Stimulated activated naive CD8-positive, alpha-beta T cell treated with anti-CD3 and anti-CD28 coated beads, Interleukin-15, Interleukin-2, amounts not matched to agents 100 ng/mL and 50 ng/mL, for 24 hours (primary cell): ENCODE results near the gene HM13.
"Not testable (repeated sequence)": the region's sequence is repeated elsewhere in the genome, so short reads cannot be mapped to it uniquely, and the experiment has no call there.

ENCODE experiments used
- H3K27ac Mint-ChIP-seq: one replicate; pipeline ENCODE4 v1.8.0; 2021; ENCODE audit warnings: mild to moderate bottlenecking, mixed read lengths
- H3K27me3 Mint-ChIP-seq: one replicate; pipeline ENCODE4 v1.8.0; 2021; ENCODE audit warnings: mixed read lengths
- H3K36me3 Mint-ChIP-seq: one replicate; pipeline ENCODE4 v1.8.0; 2021; ENCODE audit warnings: low read depth, mixed read lengths
- H3K4me1 Mint-ChIP-seq: one replicate; pipeline ENCODE4 v1.8.0; 2021; ENCODE audit warnings: low read depth, mixed read lengths
- H3K4me3 Mint-ChIP-seq: one replicate; pipeline ENCODE4 v1.8.0; 2021; ENCODE audit warnings: mild to moderate bottlenecking, mixed read lengths
- H3K9me3 Mint-ChIP-seq: one replicate; pipeline ENCODE4 v1.8.0; 2021; ENCODE audit warnings: mixed read lengths

HM13 gene

DNA sequence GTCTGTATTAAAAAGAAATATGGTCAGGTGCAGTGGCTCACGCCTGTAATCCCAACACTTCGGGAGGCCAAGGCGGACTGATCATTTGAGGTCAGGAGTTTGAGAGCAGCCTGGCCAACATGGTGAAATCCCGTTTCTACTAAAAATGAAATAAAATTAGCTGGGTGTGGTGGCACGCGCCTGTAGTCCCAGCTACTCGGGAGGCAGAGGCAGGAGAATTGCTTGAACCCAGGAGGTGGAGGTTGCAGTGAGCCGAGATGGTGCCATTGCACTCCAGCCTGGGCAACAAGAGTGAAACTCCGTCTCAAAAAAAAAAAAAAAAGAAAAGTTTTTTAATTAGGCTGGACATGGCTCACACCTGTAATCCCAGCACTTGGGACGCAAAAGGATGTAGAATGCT is 60.7 kb downstream of the HM13 start:
- not testable (repeated sequence) for H3K4me3 Mint-ChIP-seq, H3K9me3 Mint-ChIP-seq, H3K27ac Mint-ChIP-seq, H3K27me3 Mint-ChIP-seq, H3K36me3 Mint-ChIP-seq
- peaks cover 27% of the 10 kb centered on the region for H3K4me1 Mint-ChIP-seq

DNA sequence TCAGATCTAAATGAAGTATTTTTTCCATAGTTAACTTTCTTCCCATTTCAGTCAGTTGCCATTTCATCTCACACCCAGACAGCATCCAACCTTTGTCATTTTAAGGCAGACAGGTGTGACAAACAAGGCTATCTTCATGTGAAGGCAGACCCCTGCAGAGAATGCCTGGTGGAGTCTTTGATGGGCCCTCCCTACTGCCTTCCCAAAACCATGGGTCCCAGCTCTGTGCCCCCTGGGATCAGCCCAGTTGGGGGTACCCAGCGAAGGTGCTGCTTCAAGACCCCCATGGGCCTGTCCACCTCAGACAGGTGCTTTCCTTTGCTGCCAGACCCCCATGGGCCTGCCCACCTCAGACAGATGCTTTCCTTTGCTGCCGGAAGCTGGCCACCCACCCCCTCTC is 62.5 kb downstream of the HM13 start:
- Mint-ChIP-seq H3K27ac (no peak overlapping the region), H3K9me3 (no peaks in the 10 kb centered on the region), H3K4me3 (no peak overlapping the region), H3K4me1 (peaks cover 27% of the 10 kb centered on the region), H3K36me3 (no peaks in the 10 kb centered on the region), H3K27me3 (no peaks in the 10 kb centered on the region)

DNA sequence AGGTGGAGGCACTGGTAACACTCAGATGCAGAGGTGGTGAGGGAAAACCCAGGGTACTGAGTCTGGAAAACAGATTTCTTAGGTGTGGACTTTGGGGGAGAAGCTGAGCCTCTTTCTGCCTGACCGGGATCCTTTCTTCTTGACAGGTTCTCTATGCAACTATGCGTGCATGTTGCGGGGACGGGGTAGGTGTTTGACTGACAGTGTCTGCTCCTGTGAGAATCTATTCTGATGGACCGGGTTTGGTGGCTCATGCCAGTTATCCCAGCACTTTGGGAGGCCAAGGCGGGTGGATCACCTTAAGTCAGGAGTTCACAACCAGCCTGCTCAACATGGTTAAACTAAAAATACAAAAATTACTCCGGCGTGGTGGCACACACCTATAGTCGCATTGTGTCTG is 63.0 kb downstream of the HM13 start:
- no peaks in the 10 kb centered on the region for H3K9me3 Mint-ChIP-seq
- H3K36me3 Mint-ChIP-seq = no peaks in the 10 kb centered on the region
- no peak overlapping the region for H3K27ac Mint-ChIP-seq
- no peaks in the 10 kb centered on the region for H3K27me3 Mint-ChIP-seq
- no peak overlapping the region for H3K4me3 Mint-ChIP-seq
- peaks cover 23% of the 10 kb centered on the region for H3K4me1 Mint-ChIP-seq

DNA sequence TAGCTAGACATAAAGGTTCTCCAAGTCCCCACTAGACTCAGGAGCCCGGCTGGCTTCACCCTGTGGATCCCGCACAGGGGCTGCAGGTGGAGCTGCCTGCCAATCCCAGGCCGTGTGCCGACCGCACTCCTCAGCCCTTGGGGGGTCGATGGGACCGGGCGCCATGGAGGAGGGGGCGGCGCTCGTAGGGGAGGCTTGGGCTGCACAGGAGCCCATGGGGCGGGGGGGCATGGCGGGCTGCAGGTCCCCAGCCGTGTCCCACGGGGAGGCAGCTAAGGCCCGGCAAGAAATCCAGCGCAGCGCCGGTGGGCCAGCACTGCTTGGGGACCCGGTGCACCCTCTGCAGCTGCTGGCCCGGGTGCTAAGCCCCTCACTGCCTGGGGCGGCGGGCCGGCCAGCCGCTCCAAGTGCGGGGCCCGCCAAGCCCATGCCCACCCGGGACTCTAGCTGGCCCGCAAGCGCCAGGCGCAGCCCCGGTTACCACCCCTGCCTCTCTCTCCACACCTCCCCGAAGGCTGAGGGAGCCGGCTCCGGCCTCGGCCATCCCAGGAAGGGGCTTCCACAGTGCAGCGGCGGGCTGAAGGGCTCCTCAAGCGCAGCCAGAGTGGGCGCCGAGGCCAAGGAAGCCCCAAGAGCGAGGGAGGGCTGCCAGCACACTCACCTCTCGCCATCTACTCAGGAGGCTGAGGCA is 64.4 kb downstream of the HM13 start:
- no peaks in the 10 kb centered on the region for H3K36me3 Mint-ChIP-seq
- H3K27me3 Mint-ChIP-seq = no peaks in the 10 kb centered on the region
- no peaks in the 10 kb centered on the region for H3K9me3 Mint-ChIP-seq
- H3K4me3 Mint-ChIP-seq = no peak overlapping the region
- H3K4me1 Mint-ChIP-seq = peaks cover 13% of the 10 kb centered on the region
- H3K27ac Mint-ChIP-seq = no peak overlapping the region

DNA sequence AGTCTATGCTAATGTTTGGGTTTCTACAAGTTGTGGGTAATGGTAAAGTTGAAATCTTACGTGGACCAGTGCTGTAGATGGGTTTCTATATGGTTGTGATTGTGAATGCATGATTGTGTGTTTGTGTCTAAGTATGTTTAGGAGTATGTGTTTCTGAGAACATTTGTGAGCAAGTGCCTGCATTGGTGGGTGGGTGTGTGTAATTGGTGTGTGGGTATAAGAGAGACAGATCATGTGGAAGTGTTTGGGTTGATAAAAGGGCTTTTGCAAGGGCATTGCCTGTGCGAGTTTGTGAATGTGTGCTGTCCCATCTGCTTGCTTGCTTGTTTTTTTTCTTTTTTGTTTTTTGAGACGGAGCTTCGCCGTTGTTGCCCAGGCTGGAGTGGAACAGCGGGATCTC is 65.0 kb downstream of the HM13 start:
- Mint-ChIP-seq H3K4me1 (peaks cover 6% of the 10 kb centered on the region), H3K9me3 (no peaks in the 10 kb centered on the region)

DNA sequence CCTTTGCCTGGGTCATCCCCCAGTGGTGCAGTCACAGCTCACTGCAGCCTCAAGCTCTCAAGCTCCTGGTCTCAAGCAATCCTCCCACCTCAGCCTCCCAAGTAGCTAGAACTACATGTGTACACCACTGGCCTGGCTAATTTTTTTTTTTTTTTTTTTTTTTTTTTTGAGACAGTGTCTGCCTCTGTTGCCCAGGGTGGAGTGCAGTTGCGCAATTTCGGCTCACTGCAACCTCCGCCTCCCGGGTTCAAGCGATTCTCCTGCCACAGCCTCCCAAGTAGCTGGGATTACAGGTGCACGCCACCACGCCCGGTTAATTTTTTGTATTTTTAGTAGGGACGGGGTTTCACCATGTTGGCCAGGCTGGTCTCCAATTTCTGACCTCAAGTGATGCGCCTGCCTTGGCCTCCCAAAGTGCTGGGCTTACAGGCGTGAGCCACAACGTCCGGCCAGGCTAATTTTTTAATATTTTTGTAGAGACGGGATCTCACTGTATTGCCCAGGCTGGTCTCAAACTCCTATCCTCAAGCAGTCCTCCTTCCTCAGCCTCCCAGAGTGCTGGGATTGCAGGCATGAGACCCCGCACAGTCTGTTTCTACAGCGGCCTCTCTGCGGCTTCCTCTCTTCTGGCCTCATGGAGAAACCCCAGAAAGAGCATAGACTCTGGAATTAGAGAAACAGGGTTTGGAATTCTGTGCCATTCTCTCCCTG is 65.9 kb downstream of the HM13 start:
- H3K9me3 Mint-ChIP-seq, H3K4me3 Mint-ChIP-seq, H3K27me3 Mint-ChIP-seq, H3K27ac Mint-ChIP-seq, H3K4me1 Mint-ChIP-seq, H3K36me3 Mint-ChIP-seq: not testable (repeated sequence)

More for the DNA sequence above, 65.0 kb downstream of the HM13 start:
- H3K27ac Mint-ChIP-seq = no peak overlapping the region
- H3K36me3 Mint-ChIP-seq = no peaks in the 10 kb centered on the region
- H3K4me3 Mint-ChIP-seq = no peak overlapping the region
- H3K27me3 Mint-ChIP-seq = no peaks in the 10 kb centered on the region

DNA sequence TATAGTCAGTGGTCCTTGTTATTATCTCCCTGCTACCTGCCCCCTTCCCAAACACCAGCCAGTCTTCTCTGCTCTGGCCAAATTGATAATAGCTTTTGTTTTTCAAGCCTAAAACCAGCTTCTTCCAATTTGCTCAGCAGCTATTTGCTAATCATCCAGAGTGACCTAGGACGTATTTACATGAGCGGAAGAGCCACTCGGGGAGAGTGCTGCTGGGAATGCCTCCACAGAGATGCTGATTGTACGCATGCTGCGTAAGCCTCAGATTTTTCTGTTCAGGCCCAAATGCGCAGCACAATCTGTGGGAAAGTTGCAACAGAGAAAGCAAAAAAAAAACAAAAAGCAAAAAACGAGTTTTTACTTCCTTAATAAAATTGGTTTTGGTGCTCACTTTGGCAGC is 66.5 kb downstream of the HM13 start:
- Mint-ChIP-seq H3K27me3 (peaks cover 5% of the 10 kb centered on the region), H3K27ac (no peak overlapping the region), H3K9me3 (no peaks in the 10 kb centered on the region), H3K4me1 (peaks cover 6% of the 10 kb centered on the region), H3K4me3 (no peak overlapping the region), H3K36me3 (no peaks in the 10 kb centered on the region)

DNA sequence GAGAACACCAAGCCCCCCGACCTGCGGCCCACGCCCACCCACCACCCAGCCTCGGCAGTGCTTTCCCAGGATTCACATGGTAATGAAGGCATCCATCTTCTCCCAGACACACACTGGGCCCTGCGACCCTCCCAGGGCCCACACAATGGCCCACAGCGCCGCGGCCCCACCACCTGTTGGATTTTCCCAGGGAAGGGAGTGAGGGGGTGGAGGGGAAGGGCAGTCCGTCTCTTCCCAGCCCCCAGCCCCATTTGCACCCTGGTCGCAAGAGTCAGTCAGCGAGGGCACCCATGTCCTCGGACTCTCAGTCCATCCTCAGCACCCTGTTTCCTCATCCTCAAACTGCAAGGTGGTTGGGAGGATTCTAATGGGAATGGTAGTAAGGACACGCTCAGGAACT is 67.1 kb downstream of the HM13 start:
- Mint-ChIP-seq H3K27me3 (peaks cover 7% of the 10 kb centered on the region), H3K4me1 (peaks cover 6% of the 10 kb centered on the region), H3K36me3 (no peaks in the 10 kb centered on the region), H3K4me3 (no peak overlapping the region), H3K9me3 (no peaks in the 10 kb centered on the region), H3K27ac (no peak overlapping the region)

DNA sequence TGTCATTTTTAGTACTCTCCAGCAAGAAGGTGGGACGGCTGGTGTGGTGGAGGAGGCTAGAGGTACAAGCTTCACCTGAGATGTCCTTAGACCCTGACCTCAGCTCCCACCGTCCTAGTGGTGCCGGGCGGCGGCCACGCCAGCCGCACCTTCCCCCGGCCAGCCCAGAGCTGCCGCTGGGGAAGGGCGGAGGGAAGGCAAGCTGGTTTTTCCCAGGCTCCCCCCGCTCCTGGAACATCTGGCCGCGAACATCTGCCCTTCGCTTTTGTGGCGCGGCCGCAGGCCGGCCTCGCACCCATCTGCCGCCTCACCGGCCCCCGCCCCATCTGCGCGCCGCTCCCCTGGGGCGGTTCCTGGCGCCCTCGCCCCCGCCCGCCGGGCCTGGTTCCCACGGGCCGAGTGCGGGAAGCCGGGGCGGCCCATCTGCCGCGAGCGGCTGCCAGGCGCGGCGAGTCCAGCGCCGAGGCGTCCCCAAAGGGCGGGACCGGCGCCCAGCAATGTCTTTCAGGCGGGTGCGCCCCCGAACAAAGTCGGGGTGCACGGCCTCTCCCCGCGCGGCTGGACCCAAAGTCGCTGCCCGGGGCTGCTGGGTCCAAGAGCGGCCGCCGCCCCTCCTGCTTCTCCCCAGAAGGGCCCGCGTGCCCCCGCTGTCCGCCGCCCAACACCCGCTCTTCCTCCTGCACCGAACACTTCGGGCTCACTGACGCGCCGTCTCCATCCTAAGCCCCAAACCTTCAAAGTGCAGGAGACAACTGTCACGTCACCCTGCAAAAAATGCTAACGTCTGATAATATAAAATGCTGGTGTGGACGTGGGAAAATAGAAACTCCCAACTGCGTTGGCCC is 73.5 kb downstream of the HM13 start:
- Mint-ChIP-seq H3K36me3 (no peaks in the 10 kb centered on the region), H3K27me3 (peaks cover 25% of the 10 kb centered on the region), H3K9me3 (no peaks in the 10 kb centered on the region), H3K4me1 (peaks cover 7% of the 10 kb centered on the region), H3K4me3 (peak overlapping the region; percentile 77), H3K27ac (no peak overlapping the region)

DNA sequence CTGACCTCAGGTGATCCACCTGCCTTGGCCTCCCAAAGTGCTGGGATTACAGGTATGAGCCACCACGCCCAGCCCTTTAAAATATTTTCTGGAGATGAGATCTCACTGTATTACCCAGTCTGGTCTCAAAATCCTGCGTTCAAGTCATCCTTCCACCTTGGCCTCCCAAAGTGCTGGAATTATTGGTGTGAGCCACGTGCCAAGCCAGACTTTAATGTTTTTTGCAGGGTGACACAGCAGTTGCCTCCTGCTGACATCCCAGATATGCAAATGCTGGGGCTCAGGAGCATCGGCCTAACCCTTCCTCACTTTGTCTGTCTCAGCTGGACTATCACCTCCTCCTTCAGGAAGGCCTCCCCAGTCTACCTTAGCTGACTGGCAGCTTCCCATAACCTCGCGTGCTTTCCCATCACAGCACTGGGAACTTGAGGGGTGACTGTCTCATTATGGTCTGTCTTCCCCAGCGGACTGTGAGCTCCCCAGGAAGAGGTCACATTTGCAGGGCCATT is 76.5 kb downstream of the HM13 start:
- H3K4me3 Mint-ChIP-seq = no peak overlapping the region
- H3K27ac Mint-ChIP-seq = no peak overlapping the region
- no peaks in the 10 kb centered on the region for H3K36me3 Mint-ChIP-seq
- peaks cover 18% of the 10 kb centered on the region for H3K4me1 Mint-ChIP-seq
- H3K27me3 Mint-ChIP-seq = peaks cover 20% of the 10 kb centered on the region
- no peaks in the 10 kb centered on the region for H3K9me3 Mint-ChIP-seq

DNA sequence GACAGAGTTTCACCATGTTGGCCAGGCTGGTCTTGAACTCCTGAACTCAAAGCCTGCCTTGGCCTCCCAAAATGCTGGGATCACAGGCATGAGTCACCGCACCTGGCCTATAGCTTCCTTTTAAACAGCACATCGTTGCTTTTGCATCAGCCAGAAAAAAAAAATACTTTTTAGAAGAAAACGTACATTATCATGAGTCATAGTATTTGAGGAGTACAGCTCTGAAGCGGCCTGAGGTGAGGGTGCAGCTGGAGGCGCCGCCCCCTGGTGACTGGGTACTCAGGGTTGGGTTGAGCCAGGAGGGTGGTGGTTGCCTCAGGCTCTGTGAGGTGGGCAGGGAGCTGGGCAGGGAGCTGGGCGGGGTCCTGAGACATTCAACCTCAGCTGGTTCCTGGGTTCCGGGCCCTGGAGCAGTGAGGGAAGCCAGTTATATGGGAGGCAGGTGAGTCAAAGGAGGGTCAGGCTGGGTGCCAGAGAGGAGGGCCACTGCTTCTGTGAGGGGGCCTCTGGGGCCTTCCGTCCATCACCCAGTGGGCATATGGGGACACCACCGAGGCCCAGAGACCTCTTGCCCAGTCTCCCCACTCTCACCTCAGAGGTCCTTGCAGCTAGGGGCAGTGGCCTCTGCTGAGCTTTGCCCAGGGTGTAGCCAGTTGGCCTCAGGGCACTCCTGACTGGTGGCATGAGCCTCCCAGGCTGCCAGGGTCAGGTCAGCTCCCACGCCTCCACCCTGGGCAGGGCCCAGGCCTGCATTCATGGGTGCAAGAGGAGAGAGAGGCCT is 79.2 kb downstream of the HM13 start:
- H3K4me3 Mint-ChIP-seq = no peak overlapping the region
- H3K4me1 Mint-ChIP-seq = peaks cover 13% of the 10 kb centered on the region
- H3K27ac Mint-ChIP-seq = no peak overlapping the region
- H3K27me3 Mint-ChIP-seq = peaks cover 8% of the 10 kb centered on the region
- H3K9me3 Mint-ChIP-seq = no peaks in the 10 kb centered on the region
- H3K36me3 Mint-ChIP-seq = no peaks in the 10 kb centered on the region

DNA sequence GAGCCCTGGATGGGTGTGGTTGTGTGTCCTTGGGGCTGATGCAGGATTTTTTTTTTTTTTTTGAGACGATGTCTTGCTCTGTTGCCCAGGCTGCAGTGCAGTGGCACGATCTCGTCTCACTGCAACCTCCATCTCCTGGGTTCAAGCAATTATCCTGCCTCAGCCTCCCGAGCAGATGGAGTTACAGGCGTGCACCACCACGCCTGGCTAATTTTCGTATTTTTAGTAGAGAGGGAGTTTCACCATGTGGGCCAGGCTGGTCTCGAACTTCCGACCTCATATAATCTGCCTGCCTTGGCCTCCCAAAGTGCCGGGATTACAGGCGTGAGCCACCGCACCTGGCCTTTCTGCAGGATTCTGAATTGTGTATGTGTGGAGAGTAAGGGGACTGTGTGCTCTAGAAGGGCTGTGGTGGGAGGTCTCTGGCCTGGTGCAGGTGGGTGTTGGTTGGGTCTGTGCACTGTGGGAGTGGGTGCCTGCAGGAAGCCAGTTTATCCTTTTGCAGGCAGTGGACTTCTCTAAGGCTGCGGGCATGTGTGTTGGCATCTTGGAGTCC is 79.8 kb downstream of the HM13 start:
- no peaks in the 10 kb centered on the region for H3K36me3 Mint-ChIP-seq
- H3K9me3 Mint-ChIP-seq = no peaks in the 10 kb centered on the region
- H3K27me3 Mint-ChIP-seq = peaks cover under 1% of the 10 kb centered on the region
- no peak overlapping the region for H3K4me3 Mint-ChIP-seq
- peaks cover 12% of the 10 kb centered on the region for H3K4me1 Mint-ChIP-seq
- peak overlapping the region; percentile 53 for H3K27ac Mint-ChIP-seq

DNA sequence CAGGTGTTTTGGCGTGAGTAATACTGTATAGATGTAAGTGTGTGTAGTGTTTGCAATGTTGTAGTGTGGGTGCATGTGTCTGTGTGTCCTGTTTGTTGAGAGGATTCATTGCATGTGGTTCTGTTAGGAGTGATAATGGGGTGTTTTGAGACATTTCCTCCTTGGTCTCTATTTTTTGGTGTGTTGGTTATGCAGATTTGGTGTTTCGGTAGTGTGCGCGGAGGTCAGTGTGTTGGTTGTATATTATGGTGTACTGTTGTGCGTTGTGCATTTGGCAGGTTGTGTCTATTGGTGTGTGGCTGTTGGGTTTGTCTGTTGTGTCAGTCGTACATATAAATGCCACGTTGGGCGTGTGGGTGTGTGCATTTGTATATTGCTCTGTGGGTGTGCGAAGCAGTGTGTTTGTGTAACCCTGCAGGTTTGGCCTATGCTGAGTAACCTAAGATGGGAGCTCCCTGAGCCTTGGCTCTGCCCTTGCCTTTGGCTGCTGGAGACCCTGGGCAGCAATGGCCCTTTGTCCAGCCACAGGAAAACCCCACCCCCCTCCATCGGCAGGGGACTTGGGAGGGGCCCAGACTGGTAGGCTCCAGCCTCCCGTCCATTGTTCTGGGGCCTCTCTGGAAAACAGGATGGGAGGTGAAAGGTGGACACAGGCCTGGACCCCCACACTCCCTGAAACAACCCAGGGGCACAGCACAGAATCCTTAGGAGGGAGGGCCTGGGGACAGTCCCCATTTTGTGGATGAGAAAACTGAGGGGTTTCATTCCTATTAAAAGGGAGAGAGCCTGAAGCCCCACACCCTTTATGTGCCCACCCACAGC is 80.5 kb downstream of the HM13 start:
- H3K4me1 Mint-ChIP-seq = peaks cover 12% of the 10 kb centered on the region
- peak overlapping the region; percentile 53 for H3K27ac Mint-ChIP-seq
- H3K36me3 Mint-ChIP-seq = no peaks in the 10 kb centered on the region

DNA sequence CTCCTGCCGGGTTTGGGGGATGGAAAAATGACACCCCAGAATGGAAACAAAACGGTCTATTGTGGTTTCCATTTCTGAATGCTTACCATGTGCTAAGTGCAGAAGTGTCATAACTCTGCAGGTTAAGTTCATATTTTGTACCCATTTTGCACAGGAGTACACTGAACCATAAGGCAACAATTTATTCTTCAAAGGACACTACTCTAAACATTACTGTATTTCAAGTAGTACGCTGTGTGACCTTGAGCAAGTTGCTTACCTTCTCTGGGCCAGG is 81.1 kb downstream of the HM13 start:
- no peaks in the 10 kb centered on the region for H3K36me3 Mint-ChIP-seq
- H3K27me3 Mint-ChIP-seq = no peaks in the 10 kb centered on the region
- no peaks in the 10 kb centered on the region for H3K9me3 Mint-ChIP-seq
- peaks cover 12% of the 10 kb centered on the region for H3K4me1 Mint-ChIP-seq
- no peak overlapping the region for H3K27ac Mint-ChIP-seq
- no peak overlapping the region for H3K4me3 Mint-ChIP-seq

More for the DNA sequence above, 80.5 kb downstream of the HM13 start:
- Mint-ChIP-seq H3K27me3 (no peaks in the 10 kb centered on the region), H3K9me3 (no peaks in the 10 kb centered on the region), H3K4me3 (no peak overlapping the region)
